Epithelial cell of proximal tubule (primary cell): ENCODE data around the gene STAT5B. TPM values are rescaled to one million over a fixed set of nuclear protein-coding genes. Genes with fewer than 3 reads are reported as not detected.
A peak's percentile ranks its signal among the peaks of the same experiment; 100 is the strongest.

Experiments
- DNase-seq: peaks from one replicate; pipeline ENCODE4 v3.0.0-alpha.2; 2011; ENCODE audit warnings: low read depth
- H3K4me3 ChIP-seq: 2 replicates; pipeline ENCODE4 v1.5.1; 2011; ENCODE audit warnings: low read depth, mild to moderate bottlenecking, low read length
- CTCF ChIP-seq: conservative IDR thresholded peaks from 2 replicates; pipeline ENCODE4 v1.5.1; 2012; ENCODE audit warnings: low read depth, mild to moderate bottlenecking, low read length
- total RNA-seq: library from RNA; depleted of rRNA; stranded (reverse); fragments of >200 nt; gene quantifications from 2 replicates; pipeline ENCODE4 v1.2.3, GENCODE V29; 2015

STAT5B gene
- total RNA-seq, 1 donor from 2014 or later, result 16.0 TPM

GRCh38 chr17:42311240-42312034 lies 35.2 kb upstream of the STAT5B start:
- DNase-seq, result peak; percentile 61
- no peak overlapping the region for H3K4me3 ChIP-seq
- no peak for TF ChIP-seq CTCF

DNA sequence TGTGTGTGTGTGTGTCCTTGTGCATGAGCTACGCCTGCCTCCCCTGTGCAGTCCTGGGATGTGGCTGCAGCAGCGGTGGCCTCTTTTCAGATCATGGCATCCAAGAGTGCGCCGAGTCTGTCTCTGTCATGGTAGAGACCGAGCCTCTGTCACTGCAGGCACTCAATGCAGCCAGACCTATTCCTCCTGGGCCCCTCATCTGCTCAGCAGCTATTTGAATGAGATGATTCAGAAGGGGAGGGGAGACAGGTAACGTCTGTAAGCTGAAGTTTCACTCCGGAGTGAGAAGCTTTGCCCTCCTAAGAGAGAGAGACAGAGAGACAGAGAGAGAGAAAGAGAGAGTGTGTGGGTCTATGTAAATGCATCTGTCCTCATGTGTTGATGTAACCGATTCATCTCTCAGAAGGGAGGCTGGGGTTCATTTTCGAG lies 34.6 kb upstream of the STAT5B start:
- H3K4me3 ChIP-seq, result no peak overlapping the region
- no peak for TF ChIP-seq CTCF
- DNase-seq, result no peak

- no peak for DNase-seq
- TF ChIP-seq CTCF, result peak; percentile 12
- H3K4me3 ChIP-seq, result no peak overlapping the region
Measured at GRCh38 chr17:42309986-42310786, 34.0 kb upstream of the STAT5B start.

DNA sequence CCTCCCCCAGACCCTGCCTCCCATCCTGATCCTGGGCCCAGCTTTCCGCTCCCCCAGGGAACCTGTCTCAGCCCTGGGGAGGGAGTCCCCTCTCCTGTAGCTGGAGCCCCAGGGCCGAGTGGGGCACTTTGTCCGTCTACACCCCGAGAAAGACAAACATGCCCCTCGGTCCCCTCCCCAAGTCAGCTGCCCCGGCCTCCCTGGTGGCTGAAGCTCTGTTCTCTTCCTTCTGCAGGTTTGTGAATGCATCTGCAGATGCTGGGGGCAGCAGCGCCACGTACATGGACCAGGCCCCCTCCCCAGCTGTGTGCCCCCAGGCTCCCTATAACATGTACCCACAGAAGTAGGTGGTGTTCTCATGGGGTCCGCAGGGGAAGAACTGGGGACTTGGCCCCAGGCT lies 33.0 kb upstream of the STAT5B start:
- no peak for DNase-seq
- H3K4me3 ChIP-seq, result no peak overlapping the region
- no peak for TF ChIP-seq CTCF

GRCh38 chr17:42308446-42308845 lies 32.3 kb upstream of the STAT5B start:
- no peak overlapping the region for H3K4me3 ChIP-seq
- TF ChIP-seq CTCF, result no peak
- DNase-seq, result no peak

DNA sequence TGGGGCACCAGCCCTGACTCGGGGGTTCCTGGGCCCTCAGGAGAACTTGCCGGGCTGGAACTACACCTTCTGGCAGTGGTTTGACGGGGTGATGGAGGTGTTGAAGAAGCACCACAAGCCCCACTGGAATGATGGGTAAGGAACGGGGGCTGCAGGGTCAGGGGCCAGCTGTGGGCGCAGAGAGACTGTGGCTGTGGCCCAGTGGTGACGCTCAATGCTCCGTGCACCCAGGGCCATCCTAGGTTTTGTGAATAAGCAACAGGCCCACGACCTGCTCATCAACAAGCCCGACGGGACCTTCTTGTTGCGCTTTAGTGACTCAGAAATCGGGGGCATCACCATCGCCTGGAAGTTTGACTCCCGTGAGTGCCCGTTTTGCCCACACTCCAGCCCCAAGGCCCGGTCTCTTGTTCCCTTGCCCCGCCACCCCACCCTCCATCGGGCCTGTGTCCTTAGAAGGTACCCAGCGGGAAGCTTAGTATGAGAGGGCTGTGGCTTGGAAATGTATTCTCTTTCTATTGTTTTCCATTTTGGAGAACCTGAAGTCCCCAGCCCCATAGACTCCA lies 31.3 kb upstream of the STAT5B start:
- H3K4me3 ChIP-seq, result no peak overlapping the region
- TF ChIP-seq CTCF, result no peak
- no peak for DNase-seq
